ENCODE data around the gene RPL14. TPM values are rescaled to one million over a fixed set of nuclear protein-coding genes. Genes with fewer than 3 reads are reported as not detected.

Gene RPL14
- total and polyA plus RNA-seq, 10 of the 15 experiments (the other 5 are each of a cell fraction or from before 2014, with no cell fraction given) = 530 to 3,008 (median 1,136) TPM

GRCh38 chr3:40453933-40454332, 3.2 kb upstream of the RPL14 start:
- BruUV-seq (replicated peaks) = no TSS peak
- Histone ChIP-seq H3K4me2 (ENCODE audit: control insufficient read depth, insufficient read depth) (peak overlapping the region; percentile 95), H3K36me3 (ENCODE audit: control insufficient read depth in 2 of 2, insufficient read depth in 2 of 2, low read length in 1 of 2) (peaks cover 1 to 7% of the 10 kb centered on the region in 2 experiments; a peak in 2 of 4 replicates), H3K4me3 (peak overlapping the region; percentile 77; the same call in 1 of the 2 replicates), H3K9ac (ENCODE audit: control insufficient read depth, insufficient read depth, low read length) (peak overlapping the region; percentile 69; the same call in 1 of the 2 replicates), H3K27me3 (replicated peaks in 1 of 2; ENCODE audit: control insufficient read depth in 2 of 2, insufficient read depth in 2 of 2, low read length in 1 of 2) (no peaks in the 10 kb centered on the region), H4K20me1 (ENCODE audit: control insufficient read depth, insufficient read depth) (no peaks in the 10 kb centered on the region), H3K27ac (ENCODE audit: control insufficient read depth, insufficient read depth) (no peak overlapping the region), H2AFZ (ENCODE audit: control insufficient read depth, low read depth, low read length) (no peak overlapping the region), H3K9me3 (replicated peaks; ENCODE audit: control insufficient read depth, insufficient read depth, low read length) (no peaks in the 10 kb centered on the region), H3K79me2 (ENCODE audit: control insufficient read depth, insufficient read depth, low read length) (peaks cover 22% of the 10 kb centered on the region), H3K4me1 (ENCODE audit: control insufficient read depth, insufficient read depth, low read length) (peaks cover 5% of the 10 kb centered on the region)
- no peak for TF ChIP-seq YY1 (IDR thresholded peaks at IDR 0.05; ENCODE audit: low read depth, low read length)
- no peak for TF ChIP-seq ATF3 (IDR thresholded peaks at IDR 0.05; ENCODE audit: borderline replicate concordance, extremely low read depth, low read depth, low read length)
- no peak for TF ChIP-seq IKZF2 (IDR thresholded peaks at IDR 0.05)
- no peak for TF ChIP-seq ZNF384 (IDR thresholded peaks at IDR 0.05; ENCODE audit: borderline replicate concordance, low read depth, low read length)
- no peak for TF ChIP-seq HDAC2 (IDR thresholded peaks at IDR 0.05)
- TF ChIP-seq EZH2 (IDR thresholded peaks at IDR 0.05; ENCODE audit: borderline replicate concordance, control insufficient read depth, low read depth, low read length) = no peak
- TF ChIP-seq SUPT20H (IDR thresholded peaks at IDR 0.05; ENCODE audit: borderline replicate concordance, control insufficient read depth, low read depth, low read length) = no peak
- TF ChIP-seq ZNF217 (IDR thresholded peaks at IDR 0.05) = no peak
- no peak for TF ChIP-seq NR2C2 (IDR thresholded peaks at IDR 0.05; ENCODE audit: borderline replicate concordance, control insufficient read depth, insufficient read length, low read depth)
- no peak for TF ChIP-seq EED (IDR thresholded peaks at IDR 0.05; ENCODE audit: low read depth)
- no peak for TF ChIP-seq ZBTB11 (CRISPR knock-in tag; IDR thresholded peaks at IDR 0.05)
- no peak for TF ChIP-seq NFYA (IDR thresholded peaks at IDR 0.05; ENCODE audit: borderline replicate concordance, low read depth, low read length)
- no peak for TF ChIP-seq CHD1 (IDR thresholded peaks at IDR 0.05; ENCODE audit: low read depth, low read length)
- no peak for TF ChIP-seq CREB1 (IDR thresholded peaks at IDR 0.05; ENCODE audit: low read depth)
- no peak for TF ChIP-seq FOS (IDR thresholded peaks at IDR 0.05; ENCODE audit: borderline replicate concordance, extremely low read depth, insufficient read length)
- TF ChIP-seq POLR2AphosphoS2 (IDR thresholded peaks at IDR 0.05; ENCODE audit: low read depth, low read length) = no peak
- no peak for TF ChIP-seq HDGF (IDR thresholded peaks at IDR 0.05)
- no peak for ATAC-seq
- CTCF ChIA-PET = interaction anchor here (0.9 kb wide), 1 partner anchor 127 kb away, joined by 3 read pairs; no protein-coding TSS in a partner anchor
- SMC1A ChIA-PET (ENCODE audit: uncharacterized antibody, unreplicated experiment) = no interaction called here
- intact Hi-C loops (cut with micrococcal nuclease; ENCODE audit: unreplicated experiment) = loop anchor here (5.0 to 10.0 kb wide), 3 partner anchors 73 to 259 kb away; no protein-coding TSS in a partner anchor
- RAD21 ChIA-PET (ENCODE audit: unreplicated experiment) = interaction anchor here (1.6 kb wide), 1 partner anchor 42 kb away, joined by 3 read pairs; no protein-coding TSS in a partner anchor
- POLR2A ChIA-PET = interaction anchor here (0.7 to 2.8 kb wide), 4 partner anchors 24 to 517 kb away, joined by 3 to 9 read pairs (median 4); partner anchors contain the start of genes ZNF619 and ZNF620
- no peak for FAIRE-seq
- no peak for DNase-seq (ENCODE audit: low read depth, low spot score)
- WGBS (ENCODE audit: insufficient coverage, insufficient replicate concordance, low lambda C conversion rate, missing lambda C conversion rate) = 64% methylated on average over 6 of the region's 6 CpGs
- in situ Hi-C loops (cut with MboI) = no loop called here

Measured in GM12878 (cell line).